ENCODE results near the gene EFCAB9.
"Not testable (repeated sequence)": the region's sequence is repeated elsewhere in the genome, so short reads cannot be mapped to it uniquely, and the experiment has no call there.

Gene EFCAB9

GRCh38 chr5:172188893-172189692 lies 4.9 kb upstream of the EFCAB9 start:
- no peak for DNase-seq (ENCODE audit: low read depth in 2 of 2)

- no peak for DNase-seq (ENCODE audit: low read depth in 2 of 2)
Measured at GRCh38 chr5:172189693-172190296, 4.2 kb upstream of the EFCAB9 start.

GRCh38 chr5:172194985-172195774 lies 1.2 kb downstream of the EFCAB9 start:
- no peak for DNase-seq (ENCODE audit: low read depth in 2 of 2)

GRCh38 chr5:172197775-172198174 lies 3.8 kb downstream of the EFCAB9 start:
- DNase-seq (ENCODE audit: low read depth in 2 of 2), result not testable (repeated sequence)

- DNase-seq (ENCODE audit: low read depth in 2 of 2), result no peak
Measured at GRCh38 chr5:172199446-172199845, 5.5 kb downstream of the EFCAB9 start.

- no peak for DNase-seq (ENCODE audit: low read depth in 2 of 2)
Measured at GRCh38 chr5:172200476-172200875, 6.5 kb downstream of the EFCAB9 start.

GRCh38 chr5:172205984-172206383 lies 12.0 kb downstream of the EFCAB9 start:
- not testable (repeated sequence) for DNase-seq (ENCODE audit: low read depth in 2 of 2)

GRCh38 chr5:172207511-172207910 lies 13.5 kb downstream of the EFCAB9 start:
- DNase-seq (ENCODE audit: low read depth in 2 of 2), result no peak

GRCh38 chr5:172209714-172210113 lies 15.7 kb downstream of the EFCAB9 start:
- DNase-seq (ENCODE audit: low read depth in 2 of 2), result no peak

- DNase-seq (ENCODE audit: low read depth in 2 of 2), result no peak
Measured at GRCh38 chr5:172211676-172212075, 17.7 kb downstream of the EFCAB9 start.

- DNase-seq (ENCODE audit: low read depth in 2 of 2), result no peak
Measured at GRCh38 chr5:172213126-172213525, 19.2 kb downstream of the EFCAB9 start.

GRCh38 chr5:172216345-172216744 lies 22.4 kb downstream of the EFCAB9 start:
- DNase-seq (ENCODE audit: low read depth in 2 of 2), result no peak

GRCh38 chr5:172219296-172219695 lies 25.3 kb downstream of the EFCAB9 start:
- DNase-seq (ENCODE audit: low read depth in 2 of 2), result no peak

- DNase-seq (ENCODE audit: low read depth in 2 of 2), result peak; percentile 33 to 69
Measured at GRCh38 chr5:172223901-172224873, 30.2 kb downstream of the EFCAB9 start.

GRCh38 chr5:172224996-172225395 lies 31.0 kb downstream of the EFCAB9 start:
- no peak for DNase-seq (ENCODE audit: low read depth in 2 of 2)

GRCh38 chr5:172229904-172230303 lies 35.9 kb downstream of the EFCAB9 start:
- DNase-seq (ENCODE audit: low read depth in 2 of 2), result no peak

GRCh38 chr5:172234031-172234430 lies 40.1 kb downstream of the EFCAB9 start:
- no peak for DNase-seq (ENCODE audit: low read depth in 2 of 2)

GRCh38 chr5:172235132-172235780 lies 41.3 kb downstream of the EFCAB9 start:
- no peak for DNase-seq (ENCODE audit: low read depth in 2 of 2)

- no peak for DNase-seq (ENCODE audit: low read depth in 2 of 2)
Measured at GRCh38 chr5:172235827-172236736, 42.1 kb downstream of the EFCAB9 start.

- no peak for DNase-seq (ENCODE audit: low read depth in 2 of 2)
Measured at GRCh38 chr5:172238334-172238733, 44.4 kb downstream of the EFCAB9 start.
